ENCODE measurements around the gene GCLC.

The GCLC gene

GRCh38 chr6:53544470-53545308 lies at the start of gene GCLC:
Gene GCLC (minus strand): TSS chr6:53545101. CDS start chr6:53544645, 456 bp downstream.
- TF ChIP-seq, protein P1, sequence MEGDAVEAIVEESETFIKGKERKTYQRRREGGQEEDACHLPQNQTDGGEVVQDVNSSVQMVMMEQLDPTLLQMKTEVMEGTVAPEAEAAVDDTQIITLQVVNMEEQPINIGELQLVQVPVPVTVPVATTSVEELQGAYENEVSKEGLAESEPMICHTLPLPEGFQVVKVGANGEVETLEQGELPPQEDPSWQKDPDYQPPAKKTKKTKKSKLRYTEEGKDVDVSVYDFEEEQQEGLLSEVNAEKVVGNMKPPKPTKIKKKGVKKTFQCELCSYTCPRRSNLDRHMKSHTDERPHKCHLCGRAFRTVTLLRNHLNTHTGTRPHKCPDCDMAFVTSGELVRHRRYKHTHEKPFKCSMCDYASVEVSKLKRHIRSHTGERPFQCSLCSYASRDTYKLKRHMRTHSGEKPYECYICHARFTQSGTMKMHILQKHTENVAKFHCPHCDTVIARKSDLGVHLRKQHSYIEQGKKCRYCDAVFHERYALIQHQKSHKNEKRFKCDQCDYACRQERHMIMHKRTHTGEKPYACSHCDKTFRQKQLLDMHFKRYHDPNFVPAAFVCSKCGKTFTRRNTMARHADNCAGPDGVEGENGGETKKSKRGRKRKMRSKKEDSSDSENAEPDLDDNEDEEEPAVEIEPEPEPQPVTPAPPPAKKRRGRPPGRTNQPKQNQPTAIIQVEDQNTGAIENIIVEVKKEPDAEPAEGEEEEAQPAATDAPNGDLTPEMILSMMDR (IDR thresholded peaks at IDR 0.05; ENCODE audit: low read depth, low read length), result 0 out of 2 replicates have a peak, but pooled peaks have one; percentile 4
- peak within 1 kb of the TSS; percentile 91 for H3K4me3 ChIP-seq (ENCODE audit: low read depth, low read length)

DNA sequence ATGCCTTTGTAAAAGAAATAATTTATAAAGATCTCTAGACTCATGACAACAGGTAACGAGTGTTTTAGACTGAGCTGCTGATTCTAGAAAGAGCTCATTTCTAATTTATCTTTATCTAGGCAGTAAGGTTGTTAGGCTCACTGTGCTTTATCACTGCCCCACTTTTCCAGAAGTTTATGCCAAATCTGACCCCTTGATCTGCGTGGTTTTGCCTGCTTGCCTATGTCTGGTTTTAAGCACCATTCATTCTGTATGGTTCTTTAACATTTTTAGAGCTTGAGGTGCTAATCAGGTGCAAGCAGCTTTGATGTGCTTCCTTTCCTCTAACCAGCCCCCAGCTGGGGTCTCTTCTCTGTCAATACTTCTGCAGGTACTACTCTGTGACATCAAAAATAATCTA lies 49.7 kb upstream of the GCLC start:
- TF ChIP-seq, protein P1 (IDR thresholded peaks at IDR 0.05; ENCODE audit: low read depth, low read length), result no peak
- H3K4me3 ChIP-seq (ENCODE audit: low read depth, low read length), result no peak overlapping the region

DNA sequence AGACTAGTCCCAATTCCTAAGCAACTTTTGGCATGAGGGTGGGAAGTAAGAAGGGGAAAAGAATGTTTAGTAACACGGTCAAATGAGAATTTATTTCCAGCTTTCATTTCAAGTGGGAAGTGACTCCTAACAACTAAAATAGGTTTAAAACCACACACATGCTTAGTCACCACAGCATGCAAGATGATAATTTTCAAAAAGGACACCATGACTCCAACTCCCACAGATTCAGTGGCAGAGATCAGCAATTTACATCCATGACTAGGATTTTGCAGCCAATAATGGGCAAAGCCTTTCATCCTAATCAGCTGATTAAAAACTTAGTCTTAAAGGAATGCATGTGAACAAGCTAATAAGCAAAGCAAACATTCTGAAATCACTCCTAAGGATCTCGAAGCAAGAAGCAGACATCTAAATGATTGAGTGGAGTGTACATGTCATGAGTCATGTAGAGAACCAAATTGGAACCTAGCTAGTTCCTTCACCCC lies 48.1 kb upstream of the GCLC start:
- TF ChIP-seq, protein P1 (IDR thresholded peaks at IDR 0.05; ENCODE audit: low read depth, low read length), result no peak
- H3K4me3 ChIP-seq (ENCODE audit: low read depth, low read length), result no peak overlapping the region

- no peak overlapping the region for H3K4me3 ChIP-seq (ENCODE audit: low read depth, low read length)
- TF ChIP-seq, protein P1 (IDR thresholded peaks at IDR 0.05; ENCODE audit: low read depth, low read length), result no peak
Observed at GRCh38 chr6:53591873-53592272, 47.0 kb upstream of the GCLC start.

DNA sequence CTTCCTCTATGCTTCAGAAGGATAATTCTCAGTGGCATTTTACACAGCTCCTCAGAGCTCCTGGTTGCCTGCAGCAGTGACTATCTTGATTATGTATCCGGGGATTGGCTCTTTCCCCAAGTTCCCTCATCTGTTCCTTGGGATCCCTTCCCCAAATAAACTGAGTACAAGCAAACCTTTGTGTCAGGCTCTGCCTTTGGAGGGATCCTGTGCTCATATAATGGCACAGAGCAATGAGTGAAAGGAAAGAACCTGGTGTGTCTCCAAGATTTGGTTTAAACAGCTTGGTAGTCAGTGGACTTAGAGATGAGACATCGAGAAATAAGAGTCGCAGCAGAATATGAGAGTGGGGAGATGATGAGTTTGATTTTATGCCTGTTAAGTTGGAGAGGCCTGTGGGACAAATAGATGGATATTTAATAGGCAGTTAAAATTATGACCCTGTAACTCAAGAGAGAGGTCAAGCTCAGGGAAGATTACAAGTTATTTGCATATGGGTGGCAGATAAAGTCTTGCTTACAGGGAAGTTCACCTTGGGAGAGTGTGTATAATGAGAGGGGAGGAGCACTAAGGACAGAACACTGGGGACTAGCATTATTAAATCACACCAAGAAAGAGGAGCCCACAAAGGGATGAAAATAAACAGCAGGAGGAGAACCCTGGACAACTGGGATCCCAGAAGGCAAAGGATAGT lies 44.1 kb upstream of the GCLC start:
- no peak overlapping the region for H3K4me3 ChIP-seq (ENCODE audit: low read depth, low read length)
- TF ChIP-seq, protein P1 (IDR thresholded peaks at IDR 0.05; ENCODE audit: low read depth, low read length), result no peak

GRCh38 chr6:53587291-53587690 lies 42.4 kb upstream of the GCLC start:
- no peak overlapping the region for H3K4me3 ChIP-seq (ENCODE audit: low read depth, low read length)
- TF ChIP-seq, protein P1 (IDR thresholded peaks at IDR 0.05; ENCODE audit: low read depth, low read length), result no peak
